GM23248 (cell line): Measurements from ENCODE around the gene SEC24C.
"Not testable (repeated sequence)": the region's sequence is repeated elsewhere in the genome, so short reads cannot be mapped to it uniquely, and the experiment has no call there.

Source experiments
- EZH2 ChIP-seq: fragments of 200-600 bp; sonication (generic); IDR thresholded peaks from 2 replicates; pipeline ENCODE4 v1.6.1; 2018; ENCODE audit warnings: antibody characterized with exemption, mild to moderate bottlenecking; ENCODE audit not compliant: insufficient read depth, poor library complexity, severe bottlenecking
- EZH2phosphoT487 ChIP-seq: fragments of 200-600 bp; sonication (generic); IDR thresholded peaks from 2 replicates; pipeline ENCODE4 v1.6.1; 2018; ENCODE audit warnings: antibody characterized with exemption, moderate library complexity, mild to moderate bottlenecking, low read depth; ENCODE audit not compliant: insufficient read depth

- TF ChIP-seq EZH2, EZH2phosphoT487: not testable (repeated sequence)
These were observed 40.2 kb upstream of the SEC24C start for GRCh38 chr10:73703924-73704323.
